ENCODE results near the gene DYNLT1. TPM values are rescaled to one million over a fixed set of nuclear protein-coding genes. Genes with fewer than 3 reads are reported as not detected.

Gene DYNLT1
- total and polyA plus RNA-seq, 7 experiments from 2014 or later, result 66.4 to 122 (median 81.6) TPM

- POLR2A ChIA-PET, result no interaction called here
- peaks cover 0 to 2% (median 0%) of the 10 kb centered on the region in 11 donors for H3K9me3 Mint-ChIP-seq
- peaks cover 0 to 19% (median 7%) of the 10 kb centered on the region in 7 donors for H3K4me1 Mint-ChIP-seq
- intact Hi-C loops (cut with micrococcal nuclease), result no loop called here
- no peaks in the 10 kb centered on the region for H3K9me3 ChIP-seq (ENCODE audit: control insufficient read depth in 2 of 3, low read length in 3 of 3)
- DNase-seq (no peak), ATAC-seq (no peak)
- no peaks in the 10 kb centered on the region for H3K27me3 ChIP-seq (ENCODE audit: control insufficient read depth in 2 of 2, insufficient read depth in 2 of 2, low read length in 2 of 2)
- peak overlapping the region in 5 of 9 donors; percentile 7 to 72 (median 71) for H3K27ac Mint-ChIP-seq
- H3K4me3 Mint-ChIP-seq, result no peak overlapping the region
- H3K27ac ChIP-seq (ENCODE audit: low read depth, low read length), result no peak overlapping the region
- H3K36me3 Mint-ChIP-seq, result peaks cover 11 to 53% (median 17%) of the 10 kb centered on the region in 5 donors
- no peaks in the 10 kb centered on the region for H3K4me1 ChIP-seq (ENCODE audit: control insufficient read depth in 2 of 2, insufficient read depth in 2 of 2, low read length in 2 of 2)
- H3K27me3 Mint-ChIP-seq, result no peaks in the 10 kb centered on the region
- H3K4me3 ChIP-seq (ENCODE audit: low read length), result no peak overlapping the region
- peaks cover 0 to 64% (median 12%) of the 10 kb centered on the region in 3 experiments for H3K36me3 ChIP-seq (ENCODE audit: control insufficient read depth in 2 of 3, insufficient read depth in 3 of 3, low read length in 3 of 3)
- CTCF ChIA-PET, result interaction anchor here (1.0 kb wide), 2 partner anchors 56 to 383 kb away, joined by 3 to 4 read pairs; no protein-coding TSS in a partner anchor
These were observed 40.5 kb downstream of the DYNLT1 start for GRCh38 chr6:158604048-158604406.

GRCh38 chr6:158603261-158604047, 41.1 kb downstream of the DYNLT1 start:
- POLR2A ChIA-PET, result interaction anchor here (1.3 kb wide), 1 partner anchor 44 kb away, joined by 3 read pairs; no protein-coding TSS in a partner anchor
- H3K9me3 Mint-ChIP-seq, result peaks cover 0 to 2% (median 0%) of the 10 kb centered on the region in 11 donors
- H3K4me3 Mint-ChIP-seq, result no peak overlapping the region
- H3K27me3 Mint-ChIP-seq, result no peaks in the 10 kb centered on the region
- CTCF ChIA-PET, result interaction anchor here (1.0 kb wide), 2 partner anchors 57 to 382 kb away, joined by 3 to 4 read pairs; no protein-coding TSS in a partner anchor
- Histone ChIP-seq H3K9me3 (ENCODE audit: control insufficient read depth in 2 of 3, low read length in 3 of 3) (no peaks in the 10 kb centered on the region), H3K4me1 (ENCODE audit: control insufficient read depth in 2 of 2, insufficient read depth in 2 of 2, low read length in 2 of 2) (no peaks in the 10 kb centered on the region), H3K27ac (ENCODE audit: low read depth, low read length) (no peak overlapping the region), H3K36me3 (ENCODE audit: control insufficient read depth in 2 of 3, insufficient read depth in 3 of 3, low read length in 3 of 3) (peaks cover 0 to 61% (median 8%) of the 10 kb centered on the region in 3 experiments), H3K27me3 (ENCODE audit: control insufficient read depth in 2 of 2, insufficient read depth in 2 of 2, low read length in 2 of 2) (no peaks in the 10 kb centered on the region), H3K4me3 (ENCODE audit: low read length) (no peak overlapping the region)
- no peak for DNase-seq
- peak overlapping the region in 5 of 9 donors; percentile 7 to 72 (median 64) for H3K27ac Mint-ChIP-seq
- intact Hi-C loops (cut with micrococcal nuclease), result no loop called here
- peaks cover 0 to 19% (median 7%) of the 10 kb centered on the region in 7 donors for H3K4me1 Mint-ChIP-seq
- no peak for ATAC-seq
- H3K36me3 Mint-ChIP-seq, result peaks cover 9 to 53% (median 17%) of the 10 kb centered on the region in 5 donors

- no peaks in the 10 kb centered on the region for H3K4me1 ChIP-seq (ENCODE audit: control insufficient read depth in 2 of 2, insufficient read depth in 2 of 2, low read length in 2 of 2)
- H3K27me3 ChIP-seq (ENCODE audit: control insufficient read depth in 2 of 2, insufficient read depth in 2 of 2, low read length in 2 of 2), result no peaks in the 10 kb centered on the region
- intact Hi-C loops (cut with micrococcal nuclease), result no loop called here
- H3K27ac ChIP-seq (ENCODE audit: low read depth, low read length), result no peak overlapping the region
- Mint-ChIP-seq H3K36me3 (peaks cover 5 to 56% (median 19%) of the 10 kb centered on the region in 5 donors), H3K4me3 (no peak overlapping the region), H3K9me3 (no peaks in the 10 kb centered on the region), H3K27me3 (no peaks in the 10 kb centered on the region), H3K27ac (no peak overlapping the region), H3K4me1 (peaks cover 0 to 29% (median 9%) of the 10 kb centered on the region in 7 donors)
- DNase-seq (no peak), ATAC-seq (no peak)
- no peak overlapping the region for H3K4me3 ChIP-seq (ENCODE audit: low read length)
- no peaks in the 10 kb centered on the region for H3K9me3 ChIP-seq (ENCODE audit: control insufficient read depth in 2 of 3, low read length in 3 of 3)
- CTCF ChIA-PET, result interaction anchor here (0.6 kb wide), 1 partner anchor 130 kb away, joined by 3 read pairs; no protein-coding TSS in a partner anchor
- POLR2A ChIA-PET, result interaction anchor here (0.6 kb wide), 1 partner anchor 1089 kb away, joined by 3 read pairs; no protein-coding TSS in a partner anchor
- peaks cover 0 to 48% (median 4%) of the 10 kb centered on the region in 3 experiments for H3K36me3 ChIP-seq (ENCODE audit: control insufficient read depth in 2 of 3, insufficient read depth in 3 of 3, low read length in 3 of 3)
These were observed 44.9 kb downstream of the DYNLT1 start for GRCh38 chr6:158599635-158600034.

GRCh38 chr6:158597565-158597964, 47.0 kb downstream of the DYNLT1 start:
- H3K9me3 ChIP-seq (ENCODE audit: control insufficient read depth in 2 of 3, low read length in 3 of 3), result no peaks in the 10 kb centered on the region
- H3K27me3 ChIP-seq (ENCODE audit: control insufficient read depth in 2 of 2, insufficient read depth in 2 of 2, low read length in 2 of 2), result no peaks in the 10 kb centered on the region
- no peak overlapping the region for H3K4me3 Mint-ChIP-seq
- H3K27ac ChIP-seq (ENCODE audit: low read depth, low read length), result no peak overlapping the region
- intact Hi-C loops (cut with micrococcal nuclease), result no loop called here
- no peaks in the 10 kb centered on the region for H3K27me3 Mint-ChIP-seq
- no peak for DNase-seq
- ChIA-PET CTCF (no interaction called here), POLR2A (no interaction called here)
- no peaks in the 10 kb centered on the region for H3K4me1 ChIP-seq (ENCODE audit: control insufficient read depth in 2 of 2, insufficient read depth in 2 of 2, low read length in 2 of 2)
- H3K36me3 ChIP-seq (ENCODE audit: control insufficient read depth in 2 of 3, insufficient read depth in 3 of 3, low read length in 3 of 3), result peaks cover 0 to 39% (median 4%) of the 10 kb centered on the region in 3 experiments
- ATAC-seq, result no peak
- H3K27ac Mint-ChIP-seq, result peak overlapping the region in 5 of 9 donors; percentile 2 to 81 (median 44)
- peaks cover 5 to 47% (median 18%) of the 10 kb centered on the region in 5 donors for H3K36me3 Mint-ChIP-seq
- no peak overlapping the region for H3K4me3 ChIP-seq (ENCODE audit: low read length)
- H3K9me3 Mint-ChIP-seq, result no peaks in the 10 kb centered on the region
- peaks cover 0 to 10% (median 4%) of the 10 kb centered on the region in 7 donors for H3K4me1 Mint-ChIP-seq

GRCh38 chr6:158596861-158597260, 47.7 kb downstream of the DYNLT1 start:
- Mint-ChIP-seq H3K4me1 (peaks cover 0 to 9% (median 4%) of the 10 kb centered on the region in 7 donors), H3K9me3 (no peaks in the 10 kb centered on the region), H3K4me3 (no peak overlapping the region), H3K27me3 (no peaks in the 10 kb centered on the region), H3K36me3 (peaks cover 8 to 44% (median 18%) of the 10 kb centered on the region in 5 donors), H3K27ac (peak overlapping the region in 6 of 9 donors; percentile 1 to 81 (median 34))
- peaks cover 0 to 42% (median 11%) of the 10 kb centered on the region in 3 experiments for H3K36me3 ChIP-seq (ENCODE audit: control insufficient read depth in 2 of 3, insufficient read depth in 3 of 3, low read length in 3 of 3)
- DNase-seq (no peak), ATAC-seq (no peak)
- H3K27me3 ChIP-seq (ENCODE audit: control insufficient read depth in 2 of 2, insufficient read depth in 2 of 2, low read length in 2 of 2), result no peaks in the 10 kb centered on the region
- no peaks in the 10 kb centered on the region for H3K9me3 ChIP-seq (ENCODE audit: control insufficient read depth in 2 of 3, low read length in 3 of 3)
- CTCF ChIA-PET, result no interaction called here
- intact Hi-C loops (cut with micrococcal nuclease), result no loop called here
- H3K4me3 ChIP-seq (ENCODE audit: low read length), result no peak overlapping the region
- H3K27ac ChIP-seq (ENCODE audit: low read depth, low read length), result no peak overlapping the region
- POLR2A ChIA-PET, result no interaction called here
- no peaks in the 10 kb centered on the region for H3K4me1 ChIP-seq (ENCODE audit: control insufficient read depth in 2 of 2, insufficient read depth in 2 of 2, low read length in 2 of 2)

GRCh38 chr6:158595223-158595622, 49.3 kb downstream of the DYNLT1 start:
- Mint-ChIP-seq H3K9me3 (no peaks in the 10 kb centered on the region), H3K27ac (peak overlapping the region in 1 of 9 donors; percentile 1), H3K27me3 (no peaks in the 10 kb centered on the region), H3K36me3 (peaks cover 21 to 57% (median 29%) of the 10 kb centered on the region in 5 donors), H3K4me3 (no peak overlapping the region), H3K4me1 (peaks cover 0 to 18% (median 4%) of the 10 kb centered on the region in 7 donors)
- peak in 5 of 9 donors; percentile 7 to 32 (median 21) for DNase-seq
- ATAC-seq, result peak; percentile 66
- Histone ChIP-seq H3K4me3 (ENCODE audit: low read length) (no peak overlapping the region), H3K36me3 (ENCODE audit: control insufficient read depth in 2 of 3, insufficient read depth in 3 of 3, low read length in 3 of 3) (peaks cover 0 to 58% (median 13%) of the 10 kb centered on the region in 3 experiments), H3K27me3 (ENCODE audit: control insufficient read depth in 2 of 2, insufficient read depth in 2 of 2, low read length in 2 of 2) (no peaks in the 10 kb centered on the region), H3K27ac (ENCODE audit: low read depth, low read length) (no peak overlapping the region), H3K9me3 (ENCODE audit: control insufficient read depth in 2 of 3, low read length in 3 of 3) (no peaks in the 10 kb centered on the region), H3K4me1 (ENCODE audit: control insufficient read depth in 2 of 2, insufficient read depth in 2 of 2, low read length in 2 of 2) (no peaks in the 10 kb centered on the region)
- POLR2A ChIA-PET, result no interaction called here
- intact Hi-C loops (cut with micrococcal nuclease), result loop anchor here in 1 of 2 donors (1.0 kb wide), 2 partner anchors 374 to 381 kb away; no protein-coding TSS in a partner anchor
- CTCF ChIA-PET, result interaction anchor here (0.7 to 2.4 kb wide), 7 partner anchors 10 to 1510 kb away, joined by 3 to 10 read pairs (median 3); no protein-coding TSS in a partner anchor

Measured in naive thymus-derived CD4-positive, alpha-beta T cell (primary cell).